WTC11 (cell line): ENCODE measurements around the gene IFRD2. TPM values are rescaled to one million over a fixed set of nuclear protein-coding genes. Genes with fewer than 3 reads are reported as not detected.

Source experiments
- ATAC-seq: fragments of 200-7000 bp; cut with Tn5 transposase; 2 replicates; pipeline ENCODE4 v1.10.0; 2021; ENCODE audit warnings: mild to moderate bottlenecking, moderate library complexity
- CTCF ChIA-PET: fragments of 300-600 bp; sonication (Branson Sonifier 250); formaldehyde crosslinking; loops from one replicate; lab custom pipeline; 2021; ENCODE audit warnings: antibody characterized with exemption; lab: Charles Lee
- POLR2A ChIA-PET: fragments of 350-600 bp; sonication (Branson Sonifier 250); formaldehyde crosslinking; loops from one replicate; lab custom pipeline; 2021; ENCODE audit warnings: antibody characterized with exemption; lab: Charles Lee
- DNase-seq: peaks from one replicate; pipeline ENCODE4 v3.0.0; 2021; ENCODE audit warnings: low spot score
- H3K27ac Mint-ChIP-seq: 2 replicates; pipeline ENCODE4 v1.8.0; 2021; ENCODE audit warnings: mixed read lengths
- H3K27me3 Mint-ChIP-seq: 2 replicates; pipeline ENCODE4 v1.8.0; 2021; ENCODE audit warnings: low read depth, mild to moderate bottlenecking, moderate library complexity, mixed read lengths
- H3K36me3 Mint-ChIP-seq: 2 replicates; pipeline ENCODE4 v1.8.0; 2021; ENCODE audit warnings: mixed read lengths
- H3K4me1 Mint-ChIP-seq: 2 replicates; pipeline ENCODE4 v1.8.0; 2022; ENCODE audit warnings: mixed read lengths
- H3K4me3 Mint-ChIP-seq: 2 replicates; pipeline ENCODE4 v1.8.0; 2021; ENCODE audit warnings: mild to moderate bottlenecking, moderate library complexity, mixed read lengths
- H3K9me3 Mint-ChIP-seq: 2 replicates; pipeline ENCODE4 v1.8.0; 2021; ENCODE audit warnings: mixed read lengths
- ATF1 ChIP-seq: sonication (generic); formaldehyde crosslinking; IDR thresholded peaks from 2 replicates; pipeline ENCODE4 v1.8.1; 2023; ENCODE audit warnings: mild to moderate bottlenecking, moderate library complexity, missing genetic modification reagents
- ETV6 ChIP-seq: sonication (generic); formaldehyde crosslinking; IDR thresholded peaks from 2 replicates; pipeline ENCODE4 v1.8.1; 2022; ENCODE audit warnings: mild to moderate bottlenecking, missing genetic modification reagents
- GTF2I ChIP-seq: fragments of 250-450 bp; sonication (Bioruptor Pico); conservative IDR thresholded peaks from 2 replicates; pipeline ENCODE4 v1.4.0; 2021; ENCODE audit warnings: mild to moderate bottlenecking
- JAZF1 ChIP-seq: fragments of 250-450 bp; sonication (Bioruptor Pico); IDR thresholded peaks from 2 replicates; pipeline ENCODE4 v1.9.0; 2021; ENCODE audit warnings: moderate library complexity, mild to moderate bottlenecking, inconsistent platforms
- JUN ChIP-seq: sonication (generic); formaldehyde crosslinking; IDR thresholded peaks from 2 replicates; pipeline ENCODE4 v1.8.0; 2023; ENCODE audit warnings: mild to moderate bottlenecking, missing genetic modification reagents
- NFYB ChIP-seq: sonication (generic); formaldehyde crosslinking; conservative IDR thresholded peaks from 2 replicates; pipeline ENCODE4 v1.8.0; 2022; ENCODE audit warnings: low read depth, missing genetic modification reagents
- NR2C2 ChIP-seq: sonication (generic); formaldehyde crosslinking; IDR thresholded peaks from 2 replicates; pipeline ENCODE4 v1.8.0; 2022; ENCODE audit warnings: mild to moderate bottlenecking, missing genetic modification reagents
- SMAD3 ChIP-seq: sonication (generic); formaldehyde crosslinking; IDR thresholded peaks from 2 replicates; pipeline ENCODE4 v1.8.0; 2022; ENCODE audit warnings: missing genetic modification reagents, mild to moderate bottlenecking, borderline replicate concordance
- TCF7 ChIP-seq: sonication (generic); formaldehyde crosslinking; IDR thresholded peaks from 2 replicates; pipeline ENCODE4 v1.8.0; 2022; ENCODE audit warnings: mild to moderate bottlenecking, low read depth, missing genetic modification reagents, moderate library complexity
- TEAD4 ChIP-seq: sonication (generic); formaldehyde crosslinking; IDR thresholded peaks from 2 replicates; pipeline ENCODE4 v1.8.0; 2022; ENCODE audit warnings: mild to moderate bottlenecking, missing genetic modification reagents
- ZNF219 ChIP-seq: sonication (generic); formaldehyde crosslinking; IDR thresholded peaks from 2 replicates; pipeline ENCODE4 v1.8.0; 2023; ENCODE audit warnings: missing genetic modification reagents, mild to moderate bottlenecking, borderline replicate concordance
- ZNF416 ChIP-seq: fragments of 250-450 bp; sonication (Bioruptor Pico); IDR thresholded peaks from 2 replicates; pipeline ENCODE4 v1.9.0; 2021; ENCODE audit warnings: mild to moderate bottlenecking, inconsistent platforms
- ZNF671 ChIP-seq: fragments of 250-450 bp; sonication (Bioruptor Pico); IDR thresholded peaks from 2 replicates; pipeline ENCODE4 v1.8.0; 2021; ENCODE audit warnings: mild to moderate bottlenecking
- total RNA-seq: library from RNA; stranded (reverse); gene quantifications from 3 replicates; pipeline ENCODE4 v1.2.3, GENCODE V29; 2021
- TF ChIP-seq, protein P1 (sequence below): sonication (generic); formaldehyde crosslinking; IDR thresholded peaks from 2 replicates; pipeline ENCODE4 v1.8.0; 2022; ENCODE audit warnings: mild to moderate bottlenecking, missing genetic modification reagents
- TF ChIP-seq, protein P2 (sequence below): fragments of 250-450 bp; sonication (Bioruptor Pico); IDR thresholded peaks from 2 replicates; pipeline ENCODE4 v2.1.2; 2022; ENCODE audit warnings: mild to moderate bottlenecking, moderate library complexity
- TF ChIP-seq, protein P3 (sequence below): sonication (generic); formaldehyde crosslinking; IDR thresholded peaks from 2 replicates; pipeline ENCODE4 v1.8.1; 2022; ENCODE audit warnings: missing genetic modification reagents, borderline replicate concordance
- TF ChIP-seq, protein P4 (sequence below): sonication (generic); formaldehyde crosslinking; IDR thresholded peaks from 2 replicates; pipeline ENCODE4 v1.8.1; 2022; ENCODE audit warnings: mild to moderate bottlenecking, missing genetic modification reagents, moderate library complexity, borderline replicate concordance
- TF ChIP-seq, protein P5 (sequence below): sonication (generic); formaldehyde crosslinking; IDR thresholded peaks from 2 replicates; pipeline ENCODE4 v1.8.0; 2023; ENCODE audit warnings: missing genetic modification reagents
- TF ChIP-seq, protein P6 (sequence below): sonication (generic); formaldehyde crosslinking; IDR thresholded peaks from 2 replicates; pipeline ENCODE4 v1.8.1; 2022; ENCODE audit warnings: mild to moderate bottlenecking, moderate library complexity, missing genetic modification reagents
- TF ChIP-seq, protein P7 (sequence below): sonication (generic); formaldehyde crosslinking; conservative IDR thresholded peaks from 2 replicates; pipeline ENCODE4 v1.8.1; 2022; ENCODE audit warnings: mild to moderate bottlenecking, missing genetic modification reagents
- TF ChIP-seq, protein P8 (sequence below): fragments of 250-450 bp; sonication (Bioruptor Pico); IDR thresholded peaks from 2 replicates; pipeline ENCODE4 v1.9.0; 2021; ENCODE audit warnings: moderate library complexity, mild to moderate bottlenecking, inconsistent platforms, borderline replicate concordance

IFRD2 gene
- total RNA-seq, 1 experiment from 2014 or later, result 92.0 TPM

DNA sequence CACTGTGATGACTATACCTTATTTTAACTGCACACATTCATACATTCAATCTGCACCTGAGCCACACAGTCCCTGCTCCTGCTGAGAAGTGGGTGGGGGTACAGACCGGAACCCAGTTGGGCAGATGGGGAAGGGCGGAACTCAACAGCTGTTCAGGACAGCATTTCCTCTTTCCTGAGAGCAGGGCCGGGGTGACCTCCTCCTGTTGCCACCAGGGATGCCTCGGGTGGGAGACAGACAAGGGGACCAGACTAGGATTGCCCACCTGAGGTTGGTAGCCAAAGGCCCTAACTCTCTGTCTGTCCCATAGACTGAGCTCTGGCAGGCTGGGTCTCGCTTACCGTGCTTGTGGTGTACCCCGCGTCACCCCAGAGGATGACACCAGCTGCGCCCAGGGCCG lies 26.4 kb upstream of the IFRD2 start:
- TF ChIP-seq, protein P1, sequence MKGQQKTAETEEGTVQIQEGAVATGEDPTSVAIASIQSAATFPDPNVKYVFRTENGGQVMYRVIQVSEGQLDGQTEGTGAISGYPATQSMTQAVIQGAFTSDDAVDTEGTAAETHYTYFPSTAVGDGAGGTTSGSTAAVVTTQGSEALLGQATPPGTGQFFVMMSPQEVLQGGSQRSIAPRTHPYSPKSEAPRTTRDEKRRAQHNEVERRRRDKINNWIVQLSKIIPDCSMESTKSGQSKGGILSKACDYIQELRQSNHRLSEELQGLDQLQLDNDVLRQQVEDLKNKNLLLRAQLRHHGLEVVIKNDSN (CRISPR knock-in tag), result no peak
- no peak for TF ChIP-seq NR2C2 (CRISPR knock-in tag)
- no peak for TF ChIP-seq ZNF416
- CTCF ChIA-PET, result interaction anchor here (1.0 to 2.1 kb wide), 4 partner anchors 10 to 408 kb away, joined by 3 to 6 read pairs (median 4); partner anchors contain the start of gene HYAL1
- ATAC-seq (no peak), DNase-seq (no peak)
- Mint-ChIP-seq H3K27me3 (no peaks in the 10 kb centered on the region), H3K4me3 (peak overlapping the region; percentile 16; the same call in 1 of the 2 replicates), H3K36me3 (peaks cover 45% of the 10 kb centered on the region), H3K4me1 (peaks cover 27% of the 10 kb centered on the region), H3K27ac (no peak overlapping the region), H3K9me3 (peaks cover 5% of the 10 kb centered on the region; the same call in 1 of the 2 replicates)
- POLR2A ChIA-PET, result no interaction called here

DNA sequence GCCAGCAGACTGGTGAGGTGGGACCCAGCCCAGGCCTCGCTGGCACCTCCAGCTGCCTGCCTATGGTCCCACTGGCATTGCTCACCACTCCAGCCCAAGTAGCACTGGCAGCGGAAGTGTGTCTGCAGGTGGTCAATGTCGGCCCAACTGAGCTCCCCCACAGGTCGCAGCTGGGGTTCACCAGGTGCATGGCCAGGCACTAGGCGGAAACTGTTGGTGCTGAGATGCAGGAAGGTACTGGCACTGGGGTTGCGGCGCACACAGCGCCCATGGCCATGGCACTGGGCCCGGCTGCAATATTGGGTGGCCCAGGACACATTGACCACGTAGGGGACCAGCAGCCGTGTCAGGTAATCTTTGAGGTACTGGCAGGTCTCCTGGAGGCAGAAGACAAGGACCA lies 25.9 kb upstream of the IFRD2 start:
- H3K27ac Mint-ChIP-seq, result no peak overlapping the region
- CTCF ChIA-PET, result interaction anchor here (2.1 kb wide), 1 partner anchor 15 kb away, joined by 4 read pairs; the partner anchor contains the start of gene HYAL1
- H3K4me3 Mint-ChIP-seq, result no peak overlapping the region; the same call in 1 of the 2 replicates
- TF ChIP-seq, protein P2, sequence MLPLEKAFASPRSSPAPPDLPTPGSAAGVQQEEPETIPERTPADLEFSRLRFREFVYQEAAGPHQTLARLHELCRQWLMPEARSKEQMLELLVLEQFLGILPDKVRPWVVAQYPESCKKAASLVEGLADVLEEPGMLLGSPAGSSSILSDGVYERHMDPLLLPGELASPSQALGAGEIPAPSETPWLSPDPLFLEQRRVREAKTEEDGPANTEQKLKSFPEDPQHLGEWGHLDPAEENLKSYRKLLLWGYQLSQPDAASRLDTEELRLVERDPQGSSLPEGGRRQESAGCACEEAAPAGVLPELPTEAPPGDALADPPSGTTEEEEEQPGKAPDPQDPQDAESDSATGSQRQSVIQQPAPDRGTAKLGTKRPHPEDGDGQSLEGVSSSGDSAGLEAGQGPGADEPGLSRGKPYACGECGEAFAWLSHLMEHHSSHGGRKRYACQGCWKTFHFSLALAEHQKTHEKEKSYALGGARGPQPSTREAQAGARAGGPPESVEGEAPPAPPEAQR (CRISPR knock-in tag), result no peak
- TF ChIP-seq, protein P3, sequence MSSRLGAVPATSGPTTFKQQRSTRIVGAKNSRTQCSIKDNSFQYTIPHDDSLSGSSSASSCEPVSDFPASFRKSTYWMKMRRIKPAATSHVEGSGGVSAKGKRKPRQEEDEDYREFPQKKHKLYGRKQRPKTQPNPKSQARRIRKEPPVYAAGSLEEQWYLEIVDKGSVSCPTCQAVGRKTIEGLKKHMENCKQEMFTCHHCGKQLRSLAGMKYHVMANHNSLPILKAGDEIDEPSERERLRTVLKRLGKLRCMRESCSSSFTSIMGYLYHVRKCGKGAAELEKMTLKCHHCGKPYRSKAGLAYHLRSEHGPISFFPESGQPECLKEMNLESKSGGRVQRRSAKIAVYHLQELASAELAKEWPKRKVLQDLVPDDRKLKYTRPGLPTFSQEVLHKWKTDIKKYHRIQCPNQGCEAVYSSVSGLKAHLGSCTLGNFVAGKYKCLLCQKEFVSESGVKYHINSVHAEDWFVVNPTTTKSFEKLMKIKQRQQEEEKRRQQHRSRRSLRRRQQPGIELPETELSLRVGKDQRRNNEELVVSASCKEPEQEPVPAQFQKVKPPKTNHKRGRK (CRISPR knock-in tag), result no peak
- TF ChIP-seq TCF7, result no peak
- TF ChIP-seq ZNF219 (CRISPR knock-in tag), result no peak
- TF ChIP-seq, protein P4, sequence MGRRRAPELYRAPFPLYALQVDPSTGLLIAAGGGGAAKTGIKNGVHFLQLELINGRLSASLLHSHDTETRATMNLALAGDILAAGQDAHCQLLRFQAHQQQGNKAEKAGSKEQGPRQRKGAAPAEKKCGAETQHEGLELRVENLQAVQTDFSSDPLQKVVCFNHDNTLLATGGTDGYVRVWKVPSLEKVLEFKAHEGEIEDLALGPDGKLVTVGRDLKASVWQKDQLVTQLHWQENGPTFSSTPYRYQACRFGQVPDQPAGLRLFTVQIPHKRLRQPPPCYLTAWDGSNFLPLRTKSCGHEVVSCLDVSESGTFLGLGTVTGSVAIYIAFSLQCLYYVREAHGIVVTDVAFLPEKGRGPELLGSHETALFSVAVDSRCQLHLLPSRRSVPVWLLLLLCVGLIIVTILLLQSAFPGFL (CRISPR knock-in tag), result no peak
- TF ChIP-seq SMAD3 (CRISPR knock-in tag), result no peak
- no peak for TF ChIP-seq TEAD4
- H3K27me3 Mint-ChIP-seq, result no peaks in the 10 kb centered on the region
- H3K4me1 Mint-ChIP-seq, result peaks cover 23% of the 10 kb centered on the region
- H3K36me3 Mint-ChIP-seq, result peaks cover 46% of the 10 kb centered on the region
- ATAC-seq, result no peak
- peaks cover 5% of the 10 kb centered on the region; the same call in 1 of the 2 replicates for H3K9me3 Mint-ChIP-seq
- no peak for DNase-seq
- POLR2A ChIA-PET, result no interaction called here

DNA sequence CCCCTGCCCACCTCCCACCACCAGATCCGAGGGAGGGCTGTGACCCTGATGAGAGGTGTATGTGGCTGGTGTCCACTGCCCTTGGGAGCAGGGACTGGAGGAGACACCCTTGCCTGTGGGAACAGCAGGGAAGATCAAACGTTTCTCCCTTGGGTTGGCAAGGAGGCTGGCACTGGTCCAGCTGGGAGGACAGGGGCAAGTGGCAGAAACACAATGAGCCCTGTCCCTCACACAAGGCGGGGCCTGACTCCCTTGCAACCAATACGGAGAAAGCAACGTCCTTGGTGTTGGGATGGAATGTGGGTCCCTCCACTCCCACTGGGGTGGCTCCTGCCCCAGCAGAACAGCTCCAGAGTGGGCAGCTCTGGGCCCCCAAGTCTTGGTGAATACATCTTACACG lies 25.1 kb upstream of the IFRD2 start:
- ChIA-PET POLR2A (interaction anchor here (0.6 kb wide), 1 partner anchor 69 kb away, joined by 3 read pairs; no protein-coding TSS in a partner anchor), CTCF (interaction anchor here (2.1 kb wide), 1 partner anchor 14 kb away, joined by 4 read pairs; the partner anchor contains the start of gene HYAL1)
- H3K36me3 Mint-ChIP-seq, result peaks cover 46% of the 10 kb centered on the region
- H3K4me1 Mint-ChIP-seq, result peaks cover 17% of the 10 kb centered on the region
- no peak overlapping the region for H3K4me3 Mint-ChIP-seq
- DNase-seq, result no peak
- H3K27me3 Mint-ChIP-seq, result no peaks in the 10 kb centered on the region
- peaks cover 5% of the 10 kb centered on the region; the same call in 1 of the 2 replicates for H3K9me3 Mint-ChIP-seq
- no peak overlapping the region for H3K27ac Mint-ChIP-seq
- TF ChIP-seq NFYB, result no peak
- no peak for TF ChIP-seq ZNF671 (CRISPR knock-in tag)
- TF ChIP-seq, protein P5, sequence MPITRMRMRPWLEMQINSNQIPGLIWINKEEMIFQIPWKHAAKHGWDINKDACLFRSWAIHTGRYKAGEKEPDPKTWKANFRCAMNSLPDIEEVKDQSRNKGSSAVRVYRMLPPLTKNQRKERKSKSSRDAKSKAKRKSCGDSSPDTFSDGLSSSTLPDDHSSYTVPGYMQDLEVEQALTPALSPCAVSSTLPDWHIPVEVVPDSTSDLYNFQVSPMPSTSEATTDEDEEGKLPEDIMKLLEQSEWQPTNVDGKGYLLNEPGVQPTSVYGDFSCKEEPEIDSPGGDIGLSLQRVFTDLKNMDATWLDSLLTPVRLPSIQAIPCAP (CRISPR knock-in tag), result no peak
- TF ChIP-seq ATF1, result no peak
- no peak for TF ChIP-seq JUN
- TF ChIP-seq, protein P6, sequence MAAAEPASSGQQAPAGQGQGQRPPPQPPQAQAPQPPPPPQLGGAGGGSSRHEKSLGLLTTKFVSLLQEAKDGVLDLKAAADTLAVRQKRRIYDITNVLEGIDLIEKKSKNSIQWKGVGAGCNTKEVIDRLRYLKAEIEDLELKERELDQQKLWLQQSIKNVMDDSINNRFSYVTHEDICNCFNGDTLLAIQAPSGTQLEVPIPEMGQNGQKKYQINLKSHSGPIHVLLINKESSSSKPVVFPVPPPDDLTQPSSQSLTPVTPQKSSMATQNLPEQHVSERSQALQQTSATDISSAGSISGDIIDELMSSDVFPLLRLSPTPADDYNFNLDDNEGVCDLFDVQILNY (CRISPR knock-in tag), result no peak
- no peak for TF ChIP-seq ETV6 (CRISPR knock-in tag)
- no peak for TF ChIP-seq JAZF1 (CRISPR knock-in tag)
- TF ChIP-seq, protein P7, sequence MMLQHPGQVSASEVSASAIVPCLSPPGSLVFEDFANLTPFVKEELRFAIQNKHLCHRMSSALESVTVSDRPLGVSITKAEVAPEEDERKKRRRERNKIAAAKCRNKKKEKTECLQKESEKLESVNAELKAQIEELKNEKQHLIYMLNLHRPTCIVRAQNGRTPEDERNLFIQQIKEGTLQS (CRISPR knock-in tag), result no peak
- TF ChIP-seq, protein P8, sequence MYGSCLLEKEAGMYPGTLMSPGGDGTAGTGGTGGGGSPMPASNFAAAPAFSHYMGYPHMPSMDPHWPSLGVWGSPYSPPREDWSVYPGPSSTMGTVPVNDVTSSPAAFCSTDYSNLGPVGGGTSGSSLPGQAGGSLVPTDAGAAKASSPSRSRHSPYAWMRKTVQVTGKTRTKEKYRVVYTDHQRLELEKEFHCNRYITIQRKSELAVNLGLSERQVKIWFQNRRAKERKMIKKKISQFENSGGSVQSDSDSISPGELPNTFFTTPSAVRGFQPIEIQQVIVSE (CRISPR knock-in tag), result no peak
- TF ChIP-seq GTF2I (CRISPR knock-in tag), result no peak
- no peak for ATAC-seq
